NCI-H128 (cell line): ENCODE measurements around the gene ZNF423.

Experiments
- DNase-seq: peaks from one replicate; lab custom pipeline; 2025; ENCODE audit not compliant: unreplicated experiment; lab: John Stamatoyannopoulos, UW

Gene ZNF423

DNA sequence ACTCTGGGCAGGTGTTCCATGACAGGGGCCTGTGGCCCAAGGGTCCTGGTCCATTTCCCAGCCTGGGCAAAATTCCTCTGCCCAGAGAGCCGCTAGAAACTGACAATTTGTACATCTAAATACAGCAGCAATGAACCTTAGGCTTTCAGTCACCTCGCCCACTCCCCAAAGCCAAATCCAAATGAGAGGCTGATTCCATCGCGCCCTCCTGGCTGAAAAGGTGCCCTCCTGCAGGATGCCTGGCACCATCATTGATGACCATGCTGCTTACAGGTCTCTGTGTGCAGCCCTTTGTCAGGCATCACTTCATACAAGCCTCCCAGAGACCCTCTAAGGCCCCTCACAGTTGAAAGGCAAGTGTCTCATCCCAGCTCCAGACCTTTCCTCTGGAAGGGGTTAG lies 367.6 kb downstream of the ZNF423 start:
- DNase-seq = no peak

DNA sequence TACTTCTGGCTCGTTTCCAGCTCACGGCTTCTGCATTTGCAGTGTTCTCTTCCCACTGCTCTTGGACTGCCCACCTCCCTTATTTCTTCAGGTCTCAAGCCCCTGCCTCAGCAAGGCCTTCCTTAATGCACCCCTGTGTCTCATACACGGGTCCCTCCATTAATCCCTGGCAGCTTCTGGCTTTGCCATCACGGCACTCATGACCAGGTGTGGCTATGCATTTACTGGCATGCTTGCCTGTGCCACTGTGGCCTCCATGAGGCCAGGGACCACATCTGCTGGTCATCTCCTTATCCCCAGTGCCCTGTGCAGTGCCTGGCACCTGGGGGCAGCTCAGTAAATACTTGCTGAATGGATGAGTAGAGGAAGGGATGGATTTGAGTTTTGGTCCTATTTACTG lies 368.2 kb downstream of the ZNF423 start:
- no peak for DNase-seq

DNA sequence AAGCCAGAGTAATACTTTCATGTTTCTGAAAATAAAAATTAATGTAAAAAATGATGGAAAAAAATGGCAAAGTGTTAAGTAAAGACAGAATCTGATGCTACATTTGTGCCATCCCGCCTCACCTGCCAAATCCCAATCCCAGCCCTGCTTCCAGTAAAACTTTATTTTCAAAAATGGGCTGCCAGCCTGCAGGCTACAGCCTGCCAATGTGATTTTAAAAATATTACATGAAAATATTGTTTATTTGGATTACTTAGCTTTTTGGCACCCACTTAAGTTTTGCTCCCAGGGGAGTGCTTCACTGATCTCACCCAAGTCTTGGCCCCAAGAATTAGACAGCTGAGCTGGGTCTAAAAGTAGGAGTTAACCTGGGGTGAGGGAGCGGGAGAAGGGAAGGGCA lies 369.5 kb downstream of the ZNF423 start:
- DNase-seq = no peak

DNA sequence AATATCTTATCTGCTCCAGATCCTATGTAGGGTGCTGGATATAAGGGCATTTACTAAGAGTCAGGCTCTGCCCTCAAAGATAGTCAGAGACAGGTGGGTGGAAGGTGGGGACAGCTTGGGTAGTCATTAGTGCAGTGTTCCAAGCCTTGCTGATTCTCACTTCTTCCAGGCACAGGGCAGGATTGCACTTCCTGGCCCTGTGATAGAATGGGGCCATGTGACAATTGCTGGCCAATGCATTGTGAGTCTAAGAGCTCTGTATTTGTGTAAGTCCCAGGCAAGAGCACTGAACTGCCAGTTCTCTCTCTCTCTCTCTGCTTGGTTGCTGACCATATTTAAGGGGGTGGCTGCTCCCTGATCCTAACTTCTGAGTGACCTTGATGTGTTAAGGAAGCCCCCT lies 370.2 kb downstream of the ZNF423 start:
- DNase-seq = no peak

DNA sequence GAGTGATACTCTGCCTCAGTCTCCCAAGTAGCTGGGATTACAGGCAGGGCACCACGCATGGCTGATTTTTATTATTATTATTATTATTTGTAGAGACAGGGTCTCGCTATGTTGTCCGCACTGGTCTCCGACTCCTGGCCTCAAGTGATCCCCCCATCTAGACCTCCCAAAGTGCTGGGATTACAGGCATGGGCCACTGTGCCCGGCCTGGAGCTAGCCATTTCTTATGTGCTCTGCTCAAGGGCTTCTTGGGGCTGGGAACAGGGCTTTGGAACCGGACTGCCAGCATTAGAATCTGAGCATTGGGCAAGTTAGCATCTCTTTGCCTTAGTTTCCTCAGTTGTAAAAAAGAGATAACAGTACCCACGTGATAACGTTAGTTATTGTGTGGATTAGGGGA lies 371.0 kb downstream of the ZNF423 start:
- no peak for DNase-seq

DNA sequence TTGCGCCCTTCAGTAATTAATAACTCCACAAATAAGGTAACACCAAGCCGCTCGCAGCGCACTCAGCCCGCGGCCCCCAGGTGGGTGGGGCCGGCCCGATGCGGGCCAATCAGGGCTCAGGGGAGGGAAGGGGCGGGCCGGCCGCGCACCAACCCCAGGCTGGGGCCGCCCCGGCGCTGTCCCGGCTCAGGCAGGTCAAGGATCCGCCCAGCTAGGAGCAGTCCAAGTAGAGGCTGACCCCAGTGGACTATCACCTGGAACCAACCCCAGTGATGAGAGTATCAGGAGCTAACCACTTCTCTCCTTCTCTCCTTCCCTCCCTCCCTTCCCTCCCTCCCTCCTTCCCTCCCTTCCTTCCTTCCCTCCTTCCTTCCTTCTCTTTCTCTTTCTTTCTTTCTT lies 371.5 kb downstream of the ZNF423 start:
- no peak for DNase-seq

DNA sequence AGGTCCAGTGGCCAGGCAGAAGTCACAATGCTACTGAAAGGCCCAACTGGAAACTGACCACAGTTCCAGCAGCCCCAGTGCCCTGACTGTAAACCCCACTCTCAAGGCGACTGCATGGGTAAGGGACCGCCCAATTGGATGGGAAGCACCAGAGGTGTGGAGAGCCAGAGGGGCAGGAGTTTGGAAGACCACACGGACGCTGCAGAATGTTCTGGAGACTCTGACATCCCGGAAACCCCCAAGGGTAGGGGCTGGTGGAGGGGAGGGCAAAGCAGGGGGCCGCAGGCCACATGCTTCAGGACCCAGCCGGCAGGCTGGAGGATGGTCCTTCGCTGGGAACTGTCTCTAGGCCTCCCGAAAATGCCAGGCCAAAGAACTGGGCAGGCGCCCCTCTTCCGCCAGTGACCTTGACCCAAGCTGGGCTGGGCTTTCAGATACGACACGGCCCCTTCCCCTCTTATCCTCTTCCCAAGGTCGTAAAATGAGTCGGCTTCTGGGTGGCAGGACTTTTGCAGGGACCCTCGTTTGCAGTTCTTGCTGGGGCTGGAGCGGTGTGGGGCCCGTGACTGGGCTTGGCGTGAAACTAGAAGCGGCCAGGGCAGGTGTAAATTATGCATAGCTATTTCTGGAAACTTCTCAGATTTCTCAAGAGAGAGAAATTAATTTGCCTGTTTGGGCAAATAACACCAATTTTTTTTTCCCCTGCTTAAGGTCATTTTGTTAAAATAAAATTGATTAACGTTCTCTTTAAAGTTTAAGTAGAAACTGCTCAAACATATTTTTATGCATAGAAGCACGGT lies 372.1 kb downstream of the ZNF423 start:
- no peak for DNase-seq

DNA sequence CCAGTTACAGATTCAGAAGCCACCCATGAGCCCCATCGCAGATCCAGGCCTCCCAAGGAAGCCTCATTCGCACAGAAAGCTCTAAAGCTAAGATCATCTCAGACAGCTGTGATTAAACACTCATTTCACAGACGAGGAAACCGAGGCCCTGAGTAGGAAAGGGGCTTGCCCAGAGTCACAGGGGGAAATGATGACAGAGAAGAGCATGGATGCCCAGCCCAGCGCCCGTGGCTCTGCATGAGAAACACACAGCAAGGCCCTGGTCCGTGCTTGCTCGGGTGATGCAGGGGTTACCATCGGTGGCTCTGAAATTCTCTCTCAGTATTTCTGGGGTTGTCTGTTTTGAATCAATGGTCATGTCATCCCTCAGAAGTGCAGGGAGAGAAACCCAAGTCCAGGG lies 372.7 kb downstream of the ZNF423 start:
- no peak for DNase-seq

DNA sequence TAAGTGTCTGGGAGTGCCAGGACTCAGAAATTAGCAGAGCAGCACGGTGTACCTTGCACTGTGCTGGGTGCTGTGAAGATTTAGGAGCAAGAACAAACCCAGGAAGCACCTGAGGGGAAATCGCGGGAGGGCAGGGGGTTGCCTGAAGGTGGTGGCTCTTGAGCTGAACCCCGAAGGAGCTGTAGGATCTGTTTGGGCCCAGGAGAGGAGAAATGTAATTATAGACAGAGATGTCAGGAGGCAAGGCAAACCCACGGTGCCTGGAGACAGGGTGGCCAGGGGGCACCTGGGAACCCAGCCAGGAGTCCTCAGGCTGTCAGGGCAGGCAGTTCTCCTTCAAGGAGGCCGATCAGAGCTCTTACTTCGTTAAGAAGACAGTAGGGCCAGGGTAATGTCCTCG lies 373.2 kb downstream of the ZNF423 start:
- DNase-seq = no peak

DNA sequence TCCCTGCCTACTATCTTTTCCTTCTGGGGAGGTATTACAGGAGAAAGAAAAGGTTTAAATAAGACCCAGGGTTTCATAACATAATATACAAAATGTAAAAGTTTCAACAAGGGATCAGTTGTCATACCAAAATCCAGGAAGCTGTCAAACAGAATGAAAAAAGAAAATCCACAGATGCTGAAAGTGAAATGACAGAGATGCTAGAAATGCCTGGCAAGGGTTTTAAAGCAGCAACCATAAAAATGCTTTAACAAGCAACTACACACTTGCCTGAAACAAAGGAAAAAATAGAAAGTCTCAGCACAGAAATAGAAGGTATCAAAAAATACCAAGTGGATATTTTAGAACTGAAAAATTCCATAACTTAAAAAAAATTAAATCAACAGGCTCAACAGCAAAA lies 377.3 kb downstream of the ZNF423 start:
- no peak for DNase-seq

DNA sequence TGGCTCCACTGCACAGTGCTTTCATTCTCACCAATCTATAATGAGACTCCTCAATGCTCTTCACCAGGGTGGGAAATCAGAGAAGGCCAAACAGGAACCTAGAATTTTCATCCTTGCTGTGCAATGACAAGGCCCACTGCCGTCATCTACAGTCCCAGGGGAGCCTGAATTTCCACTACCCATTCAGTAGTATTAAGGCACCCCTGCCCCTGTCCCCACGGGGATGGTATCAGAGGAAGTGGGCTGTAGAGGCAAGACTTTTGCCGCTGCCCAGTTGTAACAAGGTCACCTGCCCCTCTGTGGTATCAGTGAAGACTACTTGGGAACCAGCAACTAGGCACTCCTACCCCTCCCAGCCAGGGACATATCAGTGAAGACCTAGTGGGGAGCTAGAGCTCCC lies 377.8 kb downstream of the ZNF423 start:
- DNase-seq = no peak

DNA sequence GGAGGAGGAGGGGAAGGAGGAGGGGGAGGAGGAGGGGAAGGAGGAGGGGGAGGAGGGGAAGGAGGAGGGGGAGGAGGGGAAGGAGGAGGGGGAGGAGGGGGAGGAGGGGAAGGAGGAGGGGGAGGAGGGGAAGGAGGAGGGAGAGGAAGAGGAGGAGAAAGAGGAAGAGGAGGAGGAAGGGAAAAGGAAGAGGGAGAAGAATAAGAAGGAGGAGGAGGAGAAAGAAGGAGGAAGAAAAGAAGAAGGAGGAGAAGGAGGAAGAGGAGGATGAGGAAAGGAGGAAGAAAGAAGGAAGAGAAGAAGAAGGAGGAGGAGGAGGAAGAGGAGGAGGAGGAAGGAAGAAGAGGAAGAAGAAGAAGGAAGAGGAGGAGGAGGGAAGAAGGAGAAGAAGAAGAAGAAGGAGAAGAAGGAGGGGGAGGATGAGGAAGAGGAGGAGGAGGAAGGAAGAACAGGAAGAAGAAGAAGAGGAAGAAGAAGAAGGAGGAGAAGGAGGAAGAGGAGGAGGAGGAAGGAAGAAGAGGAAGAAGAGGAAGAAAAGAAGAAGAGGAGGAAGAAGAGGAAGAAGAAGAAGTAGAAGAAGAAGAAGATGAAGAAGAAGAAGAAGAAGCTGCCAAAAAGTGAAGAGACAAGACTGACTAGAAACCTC lies 378.5 kb downstream of the ZNF423 start:
- DNase-seq = no peak

DNA sequence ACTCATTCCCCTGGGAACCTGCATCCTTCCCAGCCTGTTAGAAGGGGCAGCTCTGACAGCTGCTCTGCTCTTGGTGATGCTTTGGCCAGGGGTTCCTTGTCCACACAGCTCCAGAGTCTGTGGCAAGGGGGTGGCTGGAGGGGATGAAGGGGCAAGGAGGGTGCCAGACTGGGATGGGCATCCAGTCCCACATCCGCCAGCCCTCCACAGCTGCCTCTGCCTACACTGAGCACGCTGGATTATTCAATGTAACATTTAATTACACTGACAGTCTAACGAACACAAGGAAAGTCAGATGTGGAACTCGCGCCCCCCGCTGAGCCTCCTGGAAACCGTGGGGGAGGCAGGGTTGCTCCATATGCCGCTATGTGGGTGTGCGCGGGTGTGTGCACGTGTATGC lies 381.2 kb downstream of the ZNF423 start:
- DNase-seq = no peak

DNA sequence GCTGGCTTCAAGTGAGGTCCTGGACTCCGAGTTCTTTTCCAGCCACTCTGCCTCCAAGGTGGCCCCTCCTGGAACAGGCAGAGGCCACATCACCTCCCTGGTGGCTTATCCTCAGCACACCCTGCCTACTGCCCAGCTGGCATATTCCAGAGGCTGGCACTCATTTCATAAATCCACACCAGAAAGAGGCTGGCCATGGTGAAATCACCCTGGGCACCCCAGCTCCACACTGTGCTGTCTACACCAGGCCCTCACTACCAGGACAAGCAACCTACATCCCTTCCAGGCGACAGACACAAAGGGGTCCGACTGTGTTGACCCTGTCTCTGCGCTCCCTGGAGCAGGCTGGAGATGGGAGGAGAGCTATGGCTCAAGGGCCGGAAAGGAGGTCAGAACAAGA lies 382.1 kb downstream of the ZNF423 start:
- DNase-seq = no peak

DNA sequence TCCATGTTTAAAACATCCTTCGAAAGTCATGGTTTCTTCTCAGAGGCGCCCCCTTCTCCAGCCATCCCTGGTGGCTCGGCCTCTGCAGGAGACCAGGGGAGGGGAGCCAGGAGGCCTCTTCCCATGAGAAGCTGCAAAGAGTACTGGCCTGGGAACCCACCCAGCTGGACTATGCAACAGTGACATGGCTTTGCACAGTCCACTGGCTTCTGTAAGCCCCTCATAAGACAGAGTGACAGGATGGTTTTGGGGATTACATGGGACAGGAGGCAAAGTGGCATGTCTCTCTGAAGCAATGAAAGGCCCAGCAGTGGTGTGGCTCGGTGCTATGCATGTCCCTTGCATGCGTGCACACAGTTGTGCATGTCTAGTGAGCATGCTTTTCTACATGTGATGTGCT lies 382.8 kb downstream of the ZNF423 start:
- no peak for DNase-seq

DNA sequence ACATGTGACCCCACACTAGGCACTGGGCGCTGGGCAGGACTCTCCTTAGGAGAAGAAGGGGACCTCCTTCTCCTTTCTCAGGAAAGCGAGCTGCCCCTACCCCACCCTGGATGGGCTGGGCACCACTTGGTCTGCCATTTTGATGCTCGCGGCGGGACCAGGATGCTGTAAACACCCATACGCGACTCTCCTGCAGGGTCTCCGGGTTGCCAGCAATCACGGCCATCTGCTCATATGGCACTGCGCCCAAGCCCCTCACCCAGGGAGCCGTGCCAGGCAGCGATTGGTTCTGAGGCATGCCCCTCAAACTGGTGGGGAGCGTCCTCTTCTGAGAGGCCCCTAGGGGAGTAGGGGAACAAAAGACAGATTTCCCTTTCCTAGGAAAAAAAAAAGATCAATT lies 383.3 kb downstream of the ZNF423 start:
- no peak for DNase-seq

DNA sequence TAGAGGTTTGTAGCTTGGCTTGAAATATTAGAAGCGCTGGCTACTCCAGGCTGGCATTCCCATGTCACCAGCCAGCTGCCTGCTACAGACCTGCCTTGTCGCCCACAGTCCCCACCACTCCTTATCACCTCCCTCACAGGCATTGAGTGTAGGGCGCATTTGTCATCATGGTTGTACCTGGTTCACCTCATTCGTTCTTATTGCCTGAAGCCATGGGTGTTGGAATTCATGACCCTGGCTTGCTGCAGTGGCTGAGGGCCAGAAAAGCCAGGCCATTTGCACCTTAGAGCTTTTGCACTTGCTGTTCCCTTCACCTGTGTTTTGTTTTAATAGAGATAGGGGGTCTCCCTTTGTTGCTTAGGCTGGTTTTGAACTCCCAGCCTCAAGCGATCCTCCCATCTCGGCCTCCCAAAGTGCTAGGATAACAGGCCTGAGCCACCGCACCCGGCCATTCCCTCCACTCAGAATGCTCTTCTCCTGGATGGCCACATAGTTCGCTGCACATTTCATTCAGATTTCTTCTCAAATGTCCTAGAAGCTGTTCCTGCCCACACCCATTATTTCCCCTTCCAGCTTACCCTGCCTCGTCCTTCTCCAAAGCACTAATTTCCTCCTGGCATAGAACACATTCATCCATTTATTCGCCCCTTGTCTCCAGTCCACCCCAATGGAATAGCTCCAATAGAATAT lies 384.7 kb downstream of the ZNF423 start:
- no peak for DNase-seq

DNA sequence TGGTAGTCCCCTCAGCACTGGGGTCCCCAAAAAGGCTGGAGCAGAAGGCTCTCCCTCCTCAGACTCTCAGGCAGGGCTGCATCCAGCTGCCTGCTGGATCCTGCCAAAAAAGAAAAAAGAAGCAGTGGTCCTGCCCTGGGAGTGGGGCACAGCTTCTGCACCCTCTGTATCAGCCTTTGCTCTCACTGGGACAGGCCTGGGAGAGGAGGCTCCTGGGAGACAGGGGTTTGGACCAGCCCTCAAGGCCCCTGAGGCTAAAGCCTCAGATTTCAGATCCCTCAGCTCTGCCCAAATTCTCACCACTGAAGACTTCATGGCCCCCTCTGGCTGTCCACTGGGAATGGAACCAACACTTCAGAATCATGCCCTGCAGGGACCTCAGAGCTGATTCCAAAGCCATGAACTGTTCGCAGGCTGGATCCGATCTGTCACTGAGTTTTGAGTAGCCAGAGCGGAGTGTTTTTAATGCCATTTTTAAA lies 385.4 kb downstream of the ZNF423 start:
- no peak for DNase-seq

DNA sequence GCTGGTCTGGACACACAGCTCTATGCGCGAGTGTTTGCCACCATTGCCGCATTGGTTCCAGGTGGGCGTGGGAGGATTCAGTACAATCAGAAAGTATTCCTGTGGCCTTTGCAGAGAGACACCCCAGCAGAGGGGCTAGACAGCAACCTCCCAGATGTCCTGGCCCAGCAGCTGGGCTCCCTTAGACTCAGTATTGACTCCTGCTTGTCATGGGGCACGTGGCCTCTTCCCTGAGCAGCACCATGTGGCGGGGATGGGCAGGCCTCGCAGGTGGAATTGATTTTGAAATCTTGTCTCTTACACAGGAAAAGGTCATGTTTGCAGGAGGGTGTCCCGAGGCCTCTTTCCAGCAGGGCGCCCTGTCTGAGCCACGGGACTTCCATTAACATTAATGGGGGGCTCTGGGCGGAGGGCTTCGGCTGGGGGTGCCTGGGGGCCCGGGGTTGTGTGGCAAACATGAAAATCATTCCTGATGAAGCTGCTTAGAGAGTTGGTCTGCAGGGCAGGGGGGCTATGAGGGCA lies 385.9 kb downstream of the ZNF423 start:
- no peak for DNase-seq

DNA sequence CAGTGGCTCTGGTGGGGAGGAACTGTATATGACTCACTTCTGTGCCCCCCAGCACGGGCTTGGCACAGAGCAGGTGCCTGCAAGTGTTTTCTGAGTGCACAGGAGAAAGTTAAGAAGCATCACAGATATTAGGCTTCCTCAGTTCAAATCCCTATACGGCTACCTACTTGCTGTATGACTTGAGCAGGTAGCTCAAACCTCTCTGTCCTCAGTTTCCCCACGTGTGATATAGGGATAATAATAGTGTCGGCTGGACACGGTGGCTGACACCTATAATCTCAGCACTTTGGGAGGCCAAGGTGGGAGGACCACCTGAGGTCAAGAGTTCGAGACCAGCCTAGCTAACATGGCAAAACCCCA lies 386.6 kb downstream of the ZNF423 start:
- DNase-seq = no peak

DNA sequence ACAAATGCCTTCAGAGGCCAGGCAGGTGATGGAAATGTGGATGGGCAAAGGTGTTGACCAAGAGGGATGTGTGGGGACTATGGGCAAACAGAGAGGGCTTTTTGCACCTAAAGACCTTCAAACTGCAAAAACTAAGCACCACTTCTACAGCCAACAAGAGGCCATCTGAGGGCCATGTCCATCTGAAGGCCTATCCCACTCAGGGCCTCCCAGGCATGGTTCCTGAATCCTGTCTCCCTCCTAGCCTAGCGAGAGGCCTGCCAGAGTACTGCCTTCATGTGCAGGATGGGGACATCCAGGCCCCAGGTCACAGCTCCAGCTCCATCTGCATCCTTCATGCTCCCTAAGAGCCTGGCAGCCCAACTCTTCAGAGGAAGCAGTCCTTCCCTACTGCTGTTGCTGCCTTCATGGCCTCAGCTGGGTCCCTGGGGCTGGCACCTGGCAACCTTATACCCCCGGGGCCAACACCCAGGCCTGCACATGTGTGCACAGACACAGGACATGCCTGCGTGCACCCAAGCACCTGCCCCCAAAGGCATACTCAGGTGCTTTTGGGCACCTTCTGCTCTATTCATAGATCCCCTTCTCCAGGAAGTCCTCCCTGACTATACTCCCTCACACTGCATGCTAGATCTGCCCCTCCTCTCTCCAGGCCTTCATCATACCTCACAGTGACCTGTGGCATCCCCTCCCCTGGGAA lies 387.2 kb downstream of the ZNF423 start:
- no peak for DNase-seq
